HG03439 (cell line): ENCODE measurements around the gene CDH4.

Source experiments
- ATAC-seq: cut with Tn5 transposase; IDR thresholded peaks from one replicate; pipeline ENCODE4 v1.9.1; 2021; ENCODE audit warnings: mild to moderate bottlenecking, moderate library complexity; ENCODE audit not compliant: unreplicated experiment

The CDH4 gene

DNA sequence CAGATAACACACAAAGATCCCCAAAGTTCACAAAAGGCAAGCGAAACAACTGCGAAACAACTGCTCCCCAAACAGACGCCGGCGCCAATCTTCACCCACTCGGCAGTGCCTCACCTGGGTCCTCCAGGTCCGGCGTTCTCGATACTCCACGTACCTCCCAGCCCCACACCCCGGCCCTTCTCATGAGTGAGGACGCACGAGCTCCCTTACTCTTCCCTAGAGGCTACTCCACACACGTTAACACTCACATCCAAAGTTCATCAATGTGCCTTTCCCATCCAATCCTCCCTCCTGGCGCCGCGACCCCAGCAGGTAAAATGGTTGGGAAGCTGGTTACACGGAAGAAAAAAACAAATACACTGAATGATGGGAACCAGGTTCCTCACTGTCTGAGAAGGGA, 736.6 kb downstream of the CDH4 start:
- ATAC-seq, result no peak

DNA sequence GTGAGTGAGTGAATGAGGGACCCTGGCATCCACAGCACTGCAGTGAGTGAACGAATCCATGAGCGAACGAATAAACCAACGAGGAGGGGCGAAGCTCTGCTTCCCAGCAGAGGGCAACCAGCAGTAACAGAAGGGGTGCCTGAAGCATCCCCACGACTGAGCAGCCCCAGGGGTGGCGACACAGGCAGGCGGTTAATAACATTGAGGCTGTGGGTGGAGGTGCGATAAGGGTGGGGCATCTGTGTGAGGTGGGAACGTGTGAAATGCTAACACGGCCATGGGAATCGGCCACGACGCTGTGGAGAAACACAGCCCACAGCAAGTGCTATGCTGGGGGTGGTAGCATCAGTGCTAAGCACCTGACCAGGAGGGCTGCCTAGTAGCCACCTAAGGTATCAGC, 737.7 kb downstream of the CDH4 start:
- no peak for ATAC-seq
